ENCODE results near the gene CIDEA.
"Not testable (repeated sequence)": the region's sequence is repeated elsewhere in the genome, so short reads cannot be mapped to it uniquely, and the experiment has no call there.

CIDEA gene, protein sequence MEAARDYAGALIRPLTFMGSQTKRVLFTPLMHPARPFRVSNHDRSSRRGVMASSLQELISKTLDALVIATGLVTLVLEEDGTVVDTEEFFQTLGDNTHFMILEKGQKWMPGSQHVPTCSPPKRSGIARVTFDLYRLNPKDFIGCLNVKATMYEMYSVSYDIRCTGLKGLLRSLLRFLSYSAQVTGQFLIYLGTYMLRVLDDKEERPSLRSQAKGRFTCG
- 0 reads per million in 2 donors for total RNA-seq

DNA sequence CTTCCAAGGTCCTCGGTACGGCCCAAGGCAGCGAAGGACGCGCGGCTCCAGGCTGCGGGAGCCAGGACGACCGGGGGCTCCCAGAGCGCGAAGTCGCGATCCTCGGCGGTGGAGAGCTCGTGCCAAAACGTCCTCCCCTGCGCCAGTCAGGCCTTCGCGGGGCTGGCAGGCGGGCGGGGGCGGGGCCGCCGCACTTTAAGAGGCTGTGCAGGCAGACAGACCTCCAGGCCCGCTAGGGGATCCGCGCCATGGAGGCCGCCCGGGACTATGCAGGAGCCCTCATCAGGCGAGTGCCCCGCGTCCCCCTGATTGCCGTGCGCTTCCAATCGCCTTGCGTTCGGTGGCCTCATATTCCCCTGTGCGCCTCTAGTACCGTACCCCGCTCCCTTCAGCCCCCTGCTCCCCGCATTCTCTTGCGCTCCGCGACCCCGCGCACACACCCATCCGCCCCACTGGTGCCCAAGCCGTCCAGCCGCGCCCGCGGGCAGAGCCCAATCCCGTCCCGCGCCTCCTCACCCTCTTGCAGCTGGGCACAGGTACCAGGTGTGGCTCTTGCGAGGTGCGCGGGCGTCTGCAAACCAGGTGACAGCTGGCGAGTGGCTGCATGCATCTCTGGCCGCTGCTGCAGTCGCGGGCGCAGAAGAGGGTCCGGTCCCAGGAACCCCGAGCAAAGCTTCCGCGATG lies at the start of gene CIDEA:
Gene CIDEA (plus strand): TSS at position 226 of the 684 bp plus-strand sequence. CDS start 23 bp downstream, at position 249.
- DNase-seq = no peak

DNA sequence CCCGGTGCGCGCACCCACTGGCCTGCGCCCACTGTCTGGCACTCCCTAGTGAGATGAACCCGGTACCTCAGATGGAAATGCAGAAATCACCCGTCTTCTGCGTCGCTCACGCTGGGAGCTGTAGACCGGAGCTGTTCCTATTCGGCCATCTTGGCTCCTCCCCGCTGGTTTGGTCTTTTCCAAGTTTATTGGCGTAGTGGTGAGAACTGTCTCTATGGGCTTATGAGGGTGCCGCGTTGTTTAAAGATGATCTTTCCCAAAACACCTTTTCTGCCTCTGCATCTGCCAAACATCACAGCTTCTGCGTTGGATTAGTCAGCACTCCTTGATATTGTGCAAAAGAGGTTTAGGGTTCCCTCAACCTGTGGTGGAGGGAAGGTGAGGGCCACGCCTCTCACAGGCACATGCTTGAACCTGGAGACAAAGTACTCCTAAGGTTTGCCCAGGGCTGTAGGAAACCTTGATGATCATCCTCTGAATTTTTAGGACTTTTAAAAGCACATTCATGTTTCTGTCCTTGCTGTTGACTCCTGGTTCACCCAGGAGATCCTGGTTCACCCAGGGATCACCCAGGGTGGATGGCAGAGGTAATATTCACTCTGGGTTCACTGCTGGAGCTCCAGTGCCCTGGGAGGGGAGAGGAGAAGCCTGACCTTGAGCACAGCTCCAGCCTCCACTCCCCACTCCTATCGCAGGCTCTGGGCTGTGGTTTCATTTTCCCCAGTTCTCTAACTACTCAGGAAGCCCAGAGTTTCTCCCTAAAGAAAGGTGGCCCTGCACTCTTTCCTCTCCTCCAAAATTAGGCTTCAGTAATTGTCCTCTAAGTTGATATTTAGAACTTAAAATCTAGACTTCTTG lies 45.6 kb upstream of the CIDEA start:
- not testable (repeated sequence) for DNase-seq

GRCh38 chr18:12212308-12212707 lies 41.9 kb upstream of the CIDEA start:
- not testable (repeated sequence) for DNase-seq

GRCh38 chr18:12214296-12215005 lies 39.7 kb upstream of the CIDEA start:
- not testable (repeated sequence) for DNase-seq

DNA sequence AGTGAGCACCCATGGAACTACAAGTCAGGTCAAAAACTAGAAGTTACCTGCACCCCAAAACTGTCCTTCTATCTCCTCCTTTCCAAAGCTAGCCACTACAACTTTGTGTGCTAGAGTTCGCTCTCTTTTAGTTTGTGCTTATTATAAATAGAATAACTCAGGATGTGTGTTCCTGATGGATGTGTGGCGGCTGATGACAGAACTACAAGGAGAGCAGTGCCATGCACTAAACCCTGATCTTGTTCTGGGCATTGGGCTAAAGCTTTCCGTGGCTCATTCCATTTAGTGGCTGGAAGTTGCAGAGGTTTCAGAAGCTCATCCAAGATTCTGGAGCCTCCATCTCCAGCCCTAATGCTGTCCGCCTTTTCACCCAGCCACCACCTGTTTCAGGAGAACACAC lies 37.7 kb upstream of the CIDEA start:
- not testable (repeated sequence) for DNase-seq

DNA sequence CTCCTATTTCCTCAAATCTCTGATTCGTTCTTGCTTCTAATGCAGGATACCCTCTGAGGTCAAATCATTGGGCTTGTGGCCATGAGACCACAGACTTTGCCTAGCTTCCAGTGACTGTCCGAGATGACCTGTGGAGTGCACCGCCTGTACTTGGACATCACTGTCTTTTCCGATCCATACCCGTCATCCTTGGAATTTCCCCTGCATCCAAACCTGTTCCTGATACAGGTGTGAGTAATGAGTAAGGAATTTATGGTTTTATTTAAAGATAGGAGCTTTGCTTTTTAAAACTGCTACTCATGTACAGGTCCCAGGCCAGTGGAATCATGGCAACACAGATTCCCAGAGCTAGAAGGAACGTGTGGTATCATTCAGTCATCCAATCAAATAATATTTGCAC lies 35.6 kb upstream of the CIDEA start:
- not testable (repeated sequence) for DNase-seq

- DNase-seq = not testable (repeated sequence)
Measured at GRCh38 chr18:12222041-12222440, 32.1 kb upstream of the CIDEA start.

DNA sequence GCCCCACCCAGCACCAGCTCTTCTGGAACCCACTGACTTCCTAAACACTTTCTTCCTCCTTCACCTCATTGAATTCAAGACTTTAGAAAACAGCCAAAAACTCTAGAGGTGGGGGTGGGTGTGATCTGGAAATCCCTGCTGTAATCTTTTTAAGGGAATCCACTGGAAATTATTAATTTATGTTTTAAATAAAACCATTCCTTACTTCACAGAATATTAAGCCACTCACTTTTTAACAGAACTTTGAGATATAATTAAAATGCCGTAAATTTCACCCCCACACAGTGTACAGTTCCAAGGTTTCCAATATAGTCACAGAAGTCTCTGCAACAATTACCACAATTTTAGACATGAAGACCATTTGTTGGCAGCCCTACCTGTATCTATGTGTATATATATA lies 30.8 kb upstream of the CIDEA start:
- DNase-seq = not testable (repeated sequence)

DNA sequence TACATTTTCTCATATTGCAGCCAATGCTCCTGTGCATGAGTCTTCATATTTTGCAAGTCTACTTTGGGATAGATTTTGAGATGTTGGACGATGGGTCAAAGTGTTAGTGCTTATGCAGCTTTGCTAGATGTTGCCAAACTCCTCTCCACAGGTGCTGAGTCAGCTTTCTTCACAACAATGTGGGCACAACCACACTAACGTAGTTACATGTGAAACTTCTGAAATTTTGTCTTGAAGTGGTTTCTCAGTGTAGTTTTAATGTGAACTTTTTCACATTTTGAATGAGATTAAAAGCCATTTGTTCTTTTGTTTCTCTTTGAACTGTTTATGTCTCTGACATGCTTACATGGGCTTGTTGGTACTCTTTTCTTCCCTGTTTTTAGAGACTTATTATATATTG lies 27.4 kb upstream of the CIDEA start:
- DNase-seq = not testable (repeated sequence)

- not testable (repeated sequence) for DNase-seq
Measured at GRCh38 chr18:12227399-12228186, 26.6 kb upstream of the CIDEA start.

- DNase-seq = not testable (repeated sequence)
Measured at GRCh38 chr18:12228308-12228707, 25.9 kb upstream of the CIDEA start.

DNA sequence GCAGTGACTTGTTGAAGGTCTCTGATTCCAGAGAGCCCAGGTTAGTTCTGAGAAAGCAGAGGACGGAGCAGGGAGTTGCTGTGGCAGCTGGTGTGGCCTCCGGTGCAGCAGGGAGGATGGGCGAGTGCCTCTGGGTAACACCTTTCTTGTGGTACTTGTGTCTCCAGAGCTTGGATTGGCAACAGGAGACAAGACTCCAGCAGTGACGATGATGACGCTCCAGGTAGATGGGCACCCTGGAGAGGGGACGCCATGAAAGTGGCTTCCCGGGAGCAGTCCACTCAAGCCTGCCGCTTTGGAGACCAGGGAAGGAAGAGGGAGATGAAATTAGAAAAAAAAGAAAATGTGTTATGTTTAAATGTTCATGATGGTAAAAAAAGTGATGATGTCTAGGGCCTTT lies 23.6 kb upstream of the CIDEA start:
- DNase-seq = not testable (repeated sequence)

- DNase-seq = no peak
Measured at GRCh38 chr18:12231040-12231882, 22.9 kb upstream of the CIDEA start.

DNA sequence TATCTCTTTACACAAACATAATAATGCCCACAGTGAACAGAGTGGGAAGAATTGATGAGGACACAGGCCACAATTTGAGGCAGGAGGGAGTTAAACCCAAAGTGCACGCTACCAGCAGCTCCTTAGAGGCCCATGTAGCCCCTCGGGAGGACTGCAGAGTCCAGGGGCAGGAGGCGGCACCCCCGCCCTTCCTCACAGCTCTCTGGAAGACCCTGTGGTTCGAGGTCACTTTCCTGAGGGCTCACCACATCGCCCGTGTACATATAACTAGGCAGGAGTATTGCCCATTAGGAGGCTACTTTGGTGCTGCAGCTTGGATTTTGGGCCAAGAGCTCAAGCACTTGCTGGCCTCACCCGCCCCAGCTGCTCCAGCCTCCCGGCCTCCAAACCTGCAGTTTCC lies 22.2 kb upstream of the CIDEA start:
- no peak for DNase-seq

DNA sequence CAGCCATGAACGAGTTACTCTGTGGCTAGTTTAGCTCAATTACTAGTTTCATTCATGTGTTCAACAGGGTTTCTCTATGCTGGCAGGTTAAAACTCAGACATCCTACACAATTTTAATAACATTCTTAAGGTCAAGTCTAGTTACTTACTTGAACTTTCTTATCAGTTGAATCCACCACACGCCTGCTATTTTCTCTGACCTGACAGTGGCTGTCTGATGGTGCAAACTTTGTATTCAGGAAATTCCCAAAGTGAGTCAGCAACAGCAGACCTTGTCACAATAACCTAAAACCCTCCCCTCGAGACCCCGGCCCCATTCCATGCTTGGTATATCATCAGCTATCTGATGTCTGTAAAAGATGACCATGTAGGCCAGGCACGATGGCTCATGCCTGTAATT lies 20.8 kb upstream of the CIDEA start:
- no peak for DNase-seq

DNA sequence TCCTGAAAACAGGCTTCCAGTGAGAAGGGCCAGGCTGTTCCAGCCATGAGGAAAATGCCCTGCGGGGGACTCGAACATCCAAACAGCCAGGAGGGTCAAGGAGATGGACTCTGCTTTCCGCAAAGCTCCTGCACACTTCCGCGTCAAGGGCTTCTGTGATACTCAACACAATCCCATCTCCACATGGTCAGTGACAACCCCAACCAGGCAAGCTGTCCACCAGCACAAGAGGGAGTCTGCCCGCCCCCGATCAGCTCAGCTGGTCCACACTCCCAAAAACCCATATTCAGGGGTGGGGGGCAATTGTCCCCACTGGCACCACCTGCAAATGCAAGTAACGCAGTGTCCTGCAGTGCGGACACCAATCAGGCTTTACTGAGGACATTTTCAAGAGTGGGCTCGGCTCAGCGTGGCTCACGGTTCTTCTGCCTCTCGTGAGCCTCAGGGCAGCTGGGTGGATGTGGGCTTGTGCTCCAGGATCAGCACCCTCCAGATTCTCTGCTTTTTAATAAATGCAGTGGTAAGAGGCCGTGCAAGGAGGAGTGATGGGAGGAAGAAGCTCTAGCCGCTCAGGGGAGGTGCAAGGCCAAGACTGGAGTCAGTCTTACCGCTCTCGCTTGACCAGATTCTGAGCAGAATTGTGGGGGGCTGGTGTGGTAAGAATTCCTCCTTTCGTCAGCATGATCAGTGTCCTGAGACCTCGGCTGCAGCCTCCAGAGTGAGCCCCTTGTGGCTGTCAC lies 19.5 kb upstream of the CIDEA start:
- no peak for DNase-seq

- DNase-seq = no peak
Measured at GRCh38 chr18:12236141-12236540, 18.0 kb upstream of the CIDEA start.

DNA sequence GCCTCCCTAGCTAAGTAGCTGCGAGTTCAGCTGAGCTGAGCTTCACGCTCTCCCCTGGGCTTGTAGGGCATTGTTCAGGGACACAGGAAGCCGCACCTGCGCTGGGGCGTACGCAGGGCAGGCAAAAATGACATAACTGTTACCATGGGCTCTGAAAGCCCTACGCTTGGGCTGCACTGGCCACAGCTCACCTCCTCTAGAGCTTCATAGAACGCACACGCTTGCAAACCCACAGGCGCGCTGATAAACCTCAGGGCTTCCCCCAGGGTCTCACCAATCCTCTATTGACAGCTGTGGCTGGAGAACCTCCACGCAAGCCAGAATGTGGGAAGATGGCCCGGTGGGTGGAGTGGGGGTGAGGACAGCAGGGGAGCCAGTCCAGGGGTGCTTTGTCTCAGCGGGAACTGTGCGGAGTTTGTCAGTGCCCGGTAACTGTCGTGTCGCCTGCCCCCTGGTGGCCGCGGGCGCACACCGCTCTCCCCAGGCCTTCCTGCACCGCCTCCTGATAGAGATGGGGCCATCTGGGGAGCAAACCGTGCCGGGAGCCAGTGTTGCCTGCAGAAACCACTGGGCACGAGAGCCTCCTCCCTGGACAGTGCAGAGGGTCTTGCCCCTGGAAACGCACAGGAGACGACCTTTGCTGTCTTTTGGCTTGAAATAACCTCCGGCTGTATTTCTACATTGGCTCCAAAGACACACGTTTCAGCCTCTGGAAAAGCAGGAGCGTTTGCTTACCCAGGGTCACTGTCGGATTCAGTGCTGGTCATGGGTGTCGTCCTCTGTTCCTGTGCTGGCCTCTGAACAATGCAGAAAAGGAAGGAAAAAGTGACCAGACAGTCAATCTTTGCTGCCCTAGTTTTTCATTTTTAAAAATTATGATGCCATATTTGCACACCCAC lies 17.0 kb upstream of the CIDEA start:
- peak; percentile 14 for DNase-seq

GRCh38 chr18:12238826-12239225 lies 15.3 kb upstream of the CIDEA start:
- no peak for DNase-seq
